ENCODE results near the gene PHKG2.
"Not testable (repeated sequence)": the region's sequence is repeated elsewhere in the genome, so short reads cannot be mapped to it uniquely, and the experiment has no call there.

Gene PHKG2, protein sequence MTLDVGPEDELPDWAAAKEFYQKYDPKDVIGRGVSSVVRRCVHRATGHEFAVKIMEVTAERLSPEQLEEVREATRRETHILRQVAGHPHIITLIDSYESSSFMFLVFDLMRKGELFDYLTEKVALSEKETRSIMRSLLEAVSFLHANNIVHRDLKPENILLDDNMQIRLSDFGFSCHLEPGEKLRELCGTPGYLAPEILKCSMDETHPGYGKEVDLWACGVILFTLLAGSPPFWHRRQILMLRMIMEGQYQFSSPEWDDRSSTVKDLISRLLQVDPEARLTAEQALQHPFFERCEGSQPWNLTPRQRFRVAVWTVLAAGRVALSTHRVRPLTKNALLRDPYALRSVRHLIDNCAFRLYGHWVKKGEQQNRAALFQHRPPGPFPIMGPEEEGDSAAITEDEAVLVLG

DNA sequence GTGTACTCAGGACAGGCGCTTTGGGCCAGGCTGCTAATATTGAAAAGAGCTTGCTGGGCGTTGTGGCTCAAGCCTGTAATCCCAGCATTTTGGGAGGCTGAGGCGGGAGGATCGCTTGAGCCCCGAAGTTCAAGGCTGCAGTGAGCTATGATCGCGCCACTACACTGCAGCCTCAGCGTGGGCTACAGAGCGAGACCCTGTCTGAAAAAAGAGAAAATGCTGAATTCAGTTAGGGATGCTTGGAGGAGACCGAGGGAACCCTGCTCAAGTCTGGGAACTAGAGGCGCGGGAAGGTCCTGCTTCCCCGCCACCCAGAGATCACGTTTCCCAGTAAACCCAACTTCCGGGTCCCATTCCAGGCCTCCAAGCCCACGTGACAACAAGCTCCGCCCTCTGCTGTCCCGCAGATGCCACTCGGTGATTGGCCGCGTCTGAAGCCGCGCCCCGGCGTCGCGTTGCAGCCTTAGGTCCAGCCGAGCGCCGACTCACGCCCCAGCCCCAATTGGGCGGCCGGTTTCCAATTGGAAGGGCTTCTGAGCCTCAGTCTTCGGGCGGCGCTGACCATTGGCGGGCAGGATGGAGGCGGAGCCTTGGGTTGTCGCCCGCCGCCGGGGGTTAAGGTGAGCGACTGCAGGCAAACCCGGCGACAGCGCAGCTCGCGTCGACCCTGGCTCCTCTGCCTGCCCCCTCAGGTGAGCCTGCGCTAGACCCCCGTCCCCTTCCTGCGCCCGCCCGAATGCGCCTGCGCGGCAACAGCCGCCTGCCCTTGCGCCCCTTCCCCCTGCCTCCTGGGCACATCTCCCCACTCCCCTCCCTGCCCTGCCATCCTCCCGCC lies at the start of gene PHKG2:
Gene PHKG2, plus strand, starts transcription at position 627 of the 835 bp plus-strand sequence. CDS start 396 bp downstream, outside the sequence.
- peak; percentile 99 for DNase-seq

DNA sequence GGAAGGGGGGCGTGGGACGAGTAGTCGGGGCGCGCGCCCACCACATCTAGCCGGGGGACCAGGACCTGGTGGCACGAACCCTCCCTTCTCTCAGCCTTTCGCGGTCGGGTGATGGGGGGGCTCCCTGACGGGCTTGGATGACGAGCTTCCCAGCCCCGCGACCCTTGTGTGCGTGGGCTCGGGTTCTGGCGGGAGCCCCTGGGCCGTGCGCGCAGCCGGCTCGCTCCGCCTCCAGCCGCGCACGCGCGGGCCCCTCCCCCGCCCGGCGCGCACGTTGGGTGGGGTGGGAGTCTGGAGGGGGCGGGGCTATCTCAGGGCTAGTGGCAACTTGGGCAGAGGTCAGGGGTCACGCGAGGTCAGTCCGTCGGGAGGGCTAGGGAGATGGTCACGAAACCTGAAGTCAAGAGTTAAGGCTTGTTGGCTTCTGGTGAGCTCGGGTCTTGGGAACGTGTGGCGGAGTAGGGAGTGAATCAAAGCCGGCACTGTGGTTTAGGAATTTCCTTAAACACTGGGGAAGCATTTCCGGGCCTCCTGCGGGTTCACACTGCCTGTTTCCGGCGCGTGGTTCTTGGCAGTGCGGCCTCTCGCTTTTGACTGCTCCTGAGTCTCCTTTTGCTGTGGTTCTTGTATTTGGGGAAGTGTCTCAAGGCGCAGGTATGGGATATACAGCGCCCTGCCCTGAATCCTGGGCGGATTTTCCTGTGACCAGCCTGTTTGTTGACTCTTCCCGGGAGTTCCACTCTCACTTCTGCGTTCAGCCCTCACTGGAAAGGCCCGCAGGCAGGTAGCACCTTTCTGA lies 49.2 kb upstream of the PHKG2 start, which contains the start of gene SRCAP:
Gene SRCAP, plus strand, starts transcription at position 356 of the 799 bp plus-strand sequence. CDS start 1,654 bp downstream, outside the sequence.
- peak; percentile 83 for DNase-seq

DNA sequence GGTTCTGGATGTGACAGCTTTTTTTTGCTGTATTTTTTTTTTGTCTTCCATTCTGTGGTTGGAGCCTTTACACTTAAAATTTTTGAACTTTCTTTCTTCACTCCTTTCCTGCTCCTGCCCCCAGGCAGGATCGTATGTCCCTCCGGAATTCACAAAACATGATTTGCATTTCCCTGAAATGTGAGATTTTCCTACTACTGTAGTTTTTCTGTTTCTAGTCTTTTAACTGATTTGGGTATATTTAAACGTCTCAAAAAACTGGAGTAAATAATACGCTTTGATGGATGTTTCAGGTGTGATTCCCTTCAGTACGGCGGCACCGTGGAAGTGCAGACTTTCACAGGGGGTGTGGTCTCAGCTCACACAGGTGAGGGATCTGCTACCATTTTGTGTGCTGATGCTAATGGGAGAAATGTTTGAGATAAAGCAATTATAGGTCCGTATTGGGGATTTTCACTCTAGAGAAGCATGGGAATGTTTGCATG lies 48.6 kb upstream of the PHKG2 start:
- no peak for DNase-seq

DNA sequence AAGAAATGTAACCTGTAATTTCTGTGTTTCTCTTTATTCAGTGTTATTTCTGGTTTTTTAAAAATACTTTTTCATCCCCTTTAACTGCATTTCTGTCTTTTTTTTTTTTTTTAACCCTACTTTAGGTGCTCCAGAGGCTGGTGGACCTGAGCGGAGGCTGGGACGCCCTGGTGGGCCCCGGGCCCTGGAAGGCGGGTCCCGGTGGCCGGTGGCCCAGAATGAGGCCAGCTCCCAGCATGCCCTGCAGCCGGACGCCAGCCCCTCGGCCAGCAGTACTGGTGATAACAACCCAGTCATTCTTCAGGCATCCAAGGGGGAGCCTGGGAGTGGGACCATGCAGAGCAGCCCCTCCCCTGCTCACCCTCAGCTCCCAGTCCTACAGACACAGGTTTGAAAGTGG lies 47.7 kb upstream of the PHKG2 start:
- no peak for DNase-seq

DNA sequence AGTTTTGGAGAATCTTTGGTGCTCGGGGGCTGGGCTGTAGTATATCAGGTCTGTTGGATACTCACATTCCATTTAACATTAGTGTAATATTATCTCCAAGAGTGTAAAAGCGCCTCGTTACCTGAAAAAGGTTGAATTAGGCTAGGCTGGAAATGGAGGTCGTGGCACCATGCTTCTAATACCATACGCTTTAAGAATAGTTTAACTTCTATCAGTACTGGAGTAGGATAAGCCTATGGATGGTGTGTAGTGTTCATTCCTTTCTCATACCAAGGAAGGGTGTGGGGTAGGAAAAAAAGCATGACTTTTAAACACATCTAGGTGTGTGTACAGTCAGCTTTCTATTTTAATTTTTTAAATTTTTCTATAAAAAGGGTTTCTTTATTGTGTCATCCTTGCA lies 47.3 kb upstream of the PHKG2 start:
- DNase-seq = no peak

DNA sequence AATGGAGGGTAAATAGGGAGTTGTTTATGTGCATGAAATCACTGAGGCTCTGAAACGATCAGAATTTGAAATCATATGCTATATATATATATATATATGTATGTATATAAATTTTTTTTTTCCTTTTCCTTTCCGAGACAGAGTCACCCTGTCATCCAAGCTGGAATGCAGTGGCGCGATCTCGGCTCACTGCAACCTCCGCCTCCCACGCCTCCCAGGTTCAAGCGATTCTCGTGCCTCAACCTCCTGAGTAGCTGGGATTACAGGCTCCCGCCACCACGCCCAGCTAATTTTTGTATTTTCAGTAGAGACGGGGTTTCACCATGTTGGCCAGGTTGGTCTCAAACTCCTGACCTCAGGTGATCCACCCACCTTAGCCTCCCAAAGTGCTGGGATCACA lies 45.2 kb upstream of the PHKG2 start:
- not testable (repeated sequence) for DNase-seq

DNA sequence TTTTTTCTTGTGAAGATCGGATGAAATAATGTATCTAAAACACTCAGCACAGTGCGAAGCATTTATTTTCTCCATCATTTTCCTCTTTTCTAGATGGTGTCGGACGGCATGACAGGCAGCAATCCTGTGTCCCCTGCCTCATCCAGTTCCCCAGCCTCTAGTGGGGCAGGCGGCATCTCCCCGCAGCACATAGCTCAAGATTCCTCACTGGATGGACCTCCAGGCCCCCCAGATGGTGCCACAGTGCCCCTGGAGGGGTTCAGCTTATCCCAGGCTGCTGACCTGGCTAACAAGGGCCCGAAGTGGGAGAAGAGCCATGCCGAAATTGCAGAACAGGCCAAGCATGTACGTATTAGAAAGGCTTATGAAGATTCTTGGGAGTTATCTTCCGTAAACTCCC lies 44.3 kb upstream of the PHKG2 start:
- no peak for DNase-seq

DNA sequence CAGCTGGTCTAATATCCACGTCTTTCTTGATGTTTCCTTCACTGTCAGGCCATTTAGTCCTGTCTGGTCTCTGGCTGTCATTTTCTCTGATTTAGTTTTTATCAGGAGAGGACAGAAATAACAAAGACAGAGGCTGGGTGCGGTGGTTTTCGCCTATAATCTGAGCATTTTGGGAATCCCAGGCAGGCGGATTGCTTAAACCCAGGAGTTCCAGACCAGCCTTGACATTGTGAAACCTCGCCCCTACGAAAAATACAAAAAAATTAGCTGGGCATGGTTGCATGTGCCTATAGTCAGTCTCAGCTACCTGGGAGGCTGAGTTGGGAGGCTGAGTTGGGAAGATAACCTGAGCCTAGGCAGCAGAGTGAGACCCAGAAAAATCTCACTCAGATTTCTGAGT lies 42.2 kb upstream of the PHKG2 start:
- no peak for DNase-seq

DNA sequence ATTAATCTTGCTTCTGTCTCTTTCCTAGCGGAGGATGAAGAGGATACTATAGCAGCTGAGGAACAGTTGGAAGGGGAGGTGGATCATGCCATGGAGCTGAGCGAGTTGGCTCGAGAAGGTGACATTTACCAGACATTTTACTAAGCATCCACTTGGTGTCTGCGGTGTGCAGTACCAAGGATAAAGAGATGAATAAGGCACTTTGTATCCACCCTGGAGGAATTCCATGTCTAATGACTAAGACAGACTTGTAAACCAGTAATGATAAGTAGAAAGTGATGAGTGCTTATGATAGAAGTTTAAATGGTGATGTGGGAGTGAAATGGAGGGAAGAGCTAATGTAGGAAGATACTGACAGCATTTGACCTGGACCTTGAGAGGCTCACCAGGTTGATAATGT lies 37.3 kb upstream of the PHKG2 start:
- no peak for DNase-seq

DNA sequence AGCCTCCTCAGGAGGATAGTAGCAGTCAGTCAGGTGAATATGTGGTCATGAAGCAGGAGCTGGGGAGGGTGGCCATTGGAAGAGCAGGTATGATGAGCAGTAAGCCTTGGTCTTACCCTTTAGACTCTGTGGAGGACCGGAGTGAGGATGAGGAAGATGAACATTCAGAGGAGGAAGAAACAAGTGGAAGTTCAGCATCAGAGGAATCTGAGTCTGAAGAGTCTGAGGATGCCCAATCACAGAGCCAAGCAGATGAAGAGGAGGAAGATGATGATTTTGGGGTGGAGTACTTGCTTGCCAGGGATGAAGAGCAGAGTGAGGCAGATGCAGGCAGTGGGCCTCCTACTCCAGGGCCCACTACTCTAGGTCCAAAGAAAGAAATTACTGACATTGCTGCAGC lies 36.5 kb upstream of the PHKG2 start:
- DNase-seq = no peak

DNA sequence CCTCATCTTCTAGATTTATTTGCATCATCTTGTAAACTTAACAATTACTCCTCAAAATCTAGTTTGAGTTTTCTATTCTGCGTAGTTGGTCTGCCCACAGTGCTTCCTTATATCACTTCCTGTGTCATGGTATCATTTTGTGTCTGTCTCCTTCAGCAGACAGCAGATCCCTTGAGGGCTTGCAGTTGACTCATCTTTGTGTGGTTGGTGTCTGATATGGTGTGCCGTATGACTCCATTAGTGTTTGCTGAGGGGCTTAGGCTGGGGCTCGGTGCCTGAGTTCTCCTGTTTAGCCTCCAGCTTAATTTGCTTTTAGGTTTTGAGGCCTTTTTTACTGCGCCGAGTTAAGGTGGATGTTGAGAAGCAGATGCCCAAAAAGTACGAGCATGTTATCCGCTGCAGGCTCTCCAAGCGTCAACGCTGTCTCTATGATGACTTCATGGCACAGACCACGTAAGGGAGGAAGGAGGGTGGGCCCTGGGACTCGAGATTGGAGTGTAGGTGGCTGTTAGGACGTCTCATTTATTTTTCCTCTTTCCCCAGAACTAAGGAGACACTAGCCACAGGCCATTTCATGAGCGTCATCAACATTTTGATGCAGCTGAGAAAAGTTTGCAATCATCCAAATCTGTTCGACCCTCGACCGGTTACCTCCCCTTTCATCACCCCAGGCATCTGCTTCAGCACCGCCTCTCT lies 32.3 kb upstream of the PHKG2 start:
- no peak for DNase-seq

DNA sequence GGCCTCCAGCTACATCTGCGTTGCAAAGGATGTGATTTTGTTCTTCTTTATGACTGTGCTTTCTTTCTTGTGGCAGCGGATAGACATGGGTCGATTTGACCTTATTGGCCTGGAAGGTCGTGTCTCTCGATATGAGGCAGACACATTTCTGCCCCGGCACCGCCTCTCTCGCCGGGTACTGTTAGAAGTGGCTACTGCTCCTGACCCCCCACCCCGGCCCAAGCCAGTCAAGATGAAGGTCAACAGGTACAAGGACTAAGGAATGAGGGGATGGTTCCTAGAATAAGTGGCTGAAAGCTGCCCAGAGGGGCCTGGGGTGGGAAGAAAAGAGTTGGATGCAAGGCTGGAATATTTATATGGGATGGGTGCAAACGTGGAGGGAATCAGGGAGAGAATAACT lies 28.1 kb upstream of the PHKG2 start:
- no peak for DNase-seq

DNA sequence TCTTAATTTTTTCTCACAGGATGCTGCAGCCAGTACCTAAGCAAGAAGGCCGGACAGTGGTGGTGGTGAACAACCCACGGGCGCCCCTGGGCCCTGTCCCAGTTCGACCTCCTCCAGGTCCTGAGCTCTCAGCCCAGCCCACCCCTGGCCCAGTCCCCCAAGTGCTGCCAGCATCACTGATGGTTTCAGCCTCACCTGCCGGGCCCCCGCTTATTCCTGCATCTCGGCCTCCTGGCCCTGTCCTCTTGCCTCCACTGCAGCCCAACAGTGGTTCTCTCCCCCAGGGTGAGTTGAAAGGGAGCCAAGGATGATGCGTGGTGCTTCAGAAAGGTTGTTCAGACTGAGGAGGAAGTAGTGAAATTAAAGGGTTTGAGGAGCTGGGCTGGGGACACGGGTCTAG lies 27.5 kb upstream of the PHKG2 start:
- peak; percentile 12 for DNase-seq

DNA sequence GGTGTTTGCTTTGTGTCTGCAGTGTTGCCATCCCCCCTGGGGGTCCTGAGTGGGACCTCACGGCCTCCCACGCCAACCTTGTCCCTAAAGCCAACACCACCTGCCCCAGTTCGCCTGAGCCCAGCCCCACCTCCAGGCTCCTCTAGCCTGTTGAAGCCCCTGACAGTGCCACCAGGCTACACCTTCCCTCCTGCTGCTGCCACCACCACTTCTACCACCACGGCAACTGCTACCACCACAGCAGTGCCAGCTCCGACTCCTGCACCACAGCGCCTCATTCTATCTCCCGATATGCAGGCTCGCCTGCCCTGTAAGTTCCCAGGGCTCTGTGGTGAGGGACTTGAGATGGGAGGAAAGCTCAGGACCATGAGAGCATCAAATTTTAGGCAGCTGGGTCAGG lies 27.1 kb upstream of the PHKG2 start:
- DNase-seq = no peak

DNA sequence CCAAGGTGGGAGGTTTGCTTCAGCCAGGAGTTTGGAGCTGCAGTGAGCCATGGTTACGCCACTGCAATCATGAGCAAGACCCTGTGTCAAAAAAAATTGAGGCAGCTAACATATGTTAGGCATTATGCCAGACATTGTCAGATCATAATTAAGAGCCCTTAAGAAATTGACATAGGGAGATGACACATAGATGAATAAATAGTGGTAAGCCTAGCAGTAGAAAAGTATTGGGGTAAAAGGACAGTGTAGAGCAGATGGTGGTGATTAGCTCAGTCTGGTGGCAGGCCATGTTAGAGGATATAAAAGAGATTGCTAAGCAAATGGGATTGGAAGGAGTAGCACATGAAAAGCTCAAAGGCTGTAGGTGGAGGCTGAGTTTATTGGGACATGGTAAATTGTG lies 26.6 kb upstream of the PHKG2 start:
- peak; percentile 73 for DNase-seq

DNA sequence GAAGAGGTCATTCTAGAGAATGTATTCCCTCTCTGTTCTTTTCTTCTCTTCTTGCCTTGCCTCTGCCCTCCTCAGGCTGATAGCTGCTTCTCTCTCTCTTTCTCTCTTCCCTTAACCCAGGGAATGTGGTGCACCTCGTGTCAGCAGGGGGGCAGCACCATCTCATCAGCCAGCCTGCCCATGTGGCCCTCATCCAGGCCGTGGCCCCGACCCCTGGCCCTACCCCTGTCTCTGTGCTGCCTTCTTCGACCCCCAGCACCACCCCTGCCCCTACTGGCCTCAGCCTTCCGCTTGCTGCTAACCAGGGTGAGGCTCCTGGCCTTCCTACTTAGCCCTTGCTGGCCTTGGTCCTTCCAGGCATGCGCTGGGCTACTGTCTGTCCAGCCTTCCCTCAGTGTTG lies 25.8 kb upstream of the PHKG2 start:
- DNase-seq = no peak

DNA sequence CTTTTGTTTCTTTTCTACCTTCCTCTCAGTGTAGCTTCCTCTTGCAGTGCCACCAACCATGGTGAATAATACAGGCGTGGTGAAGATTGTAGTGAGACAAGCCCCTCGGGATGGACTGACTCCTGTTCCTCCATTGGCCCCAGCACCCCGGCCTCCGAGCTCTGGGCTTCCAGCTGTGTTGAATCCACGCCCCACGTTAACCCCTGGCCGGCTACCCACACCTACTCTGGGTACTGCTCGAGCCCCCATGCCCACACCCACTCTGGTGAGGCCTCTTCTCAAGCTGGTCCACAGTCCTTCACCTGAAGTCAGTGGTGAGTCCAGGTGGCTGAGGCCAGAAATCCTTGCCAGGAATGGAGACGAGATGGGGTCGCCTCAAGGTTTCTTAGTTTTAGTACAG lies 25.3 kb upstream of the PHKG2 start:
- no peak for DNase-seq

DNA sequence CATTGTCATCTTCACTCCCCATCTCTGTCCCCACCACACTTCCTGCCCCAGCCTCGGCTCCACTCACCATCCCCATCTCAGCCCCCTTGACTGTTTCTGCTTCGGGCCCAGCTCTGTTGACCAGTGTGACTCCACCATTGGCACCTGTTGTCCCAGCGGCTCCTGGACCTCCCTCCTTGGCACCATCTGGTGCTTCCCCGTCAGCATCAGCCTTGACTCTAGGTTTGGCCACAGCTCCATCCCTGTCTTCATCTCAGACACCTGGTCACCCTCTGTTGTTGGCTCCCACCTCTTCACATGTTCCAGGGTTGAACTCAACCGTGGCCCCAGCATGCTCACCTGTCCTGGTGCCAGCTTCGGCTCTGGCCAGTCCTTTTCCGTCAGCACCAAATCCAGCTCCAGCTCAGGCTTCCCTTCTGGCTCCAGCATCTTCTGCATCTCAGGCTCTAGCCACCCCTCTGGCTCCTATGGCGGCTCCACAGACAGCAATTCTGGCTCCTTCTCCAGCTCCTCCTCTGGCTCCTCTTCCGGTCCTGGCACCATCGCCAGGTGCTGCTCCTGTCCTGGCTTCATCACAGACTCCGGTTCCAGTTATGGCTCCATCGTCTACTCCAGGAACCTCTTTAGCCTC lies 24.4 kb upstream of the PHKG2 start:
- no peak for DNase-seq

DNA sequence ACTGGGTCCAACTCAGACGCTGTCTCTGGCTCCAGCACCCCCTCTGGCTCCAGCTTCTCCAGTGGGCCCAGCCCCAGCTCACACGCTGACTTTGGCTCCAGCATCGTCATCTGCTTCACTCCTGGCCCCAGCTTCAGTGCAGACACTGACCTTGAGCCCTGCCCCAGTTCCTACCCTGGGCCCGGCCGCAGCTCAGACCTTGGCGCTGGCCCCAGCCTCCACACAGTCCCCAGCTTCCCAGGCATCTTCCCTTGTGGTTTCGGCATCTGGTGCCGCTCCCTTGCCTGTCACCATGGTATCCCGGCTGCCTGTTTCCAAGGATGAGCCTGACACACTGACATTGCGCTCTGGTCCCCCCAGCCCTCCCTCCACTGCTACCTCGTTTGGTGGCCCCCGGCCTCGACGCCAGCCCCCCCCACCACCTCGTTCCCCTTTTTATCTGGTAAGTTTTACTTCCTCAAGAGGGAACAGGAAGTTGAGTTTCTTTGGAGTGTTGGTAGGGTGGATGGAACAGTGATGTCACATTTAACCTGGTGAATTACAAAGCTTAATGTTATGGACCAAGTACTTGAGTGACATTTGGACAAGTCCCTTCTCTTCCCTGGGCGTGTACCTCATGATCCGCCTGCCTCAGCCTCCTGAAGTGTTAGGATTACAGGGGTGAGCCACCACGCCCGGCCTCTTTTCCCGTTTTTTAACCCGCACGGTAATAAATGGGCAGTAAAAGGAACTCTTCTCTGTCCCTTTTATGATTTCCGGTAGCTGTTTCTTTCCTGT lies 23.4 kb upstream of the PHKG2 start:
- no peak for DNase-seq

DNA sequence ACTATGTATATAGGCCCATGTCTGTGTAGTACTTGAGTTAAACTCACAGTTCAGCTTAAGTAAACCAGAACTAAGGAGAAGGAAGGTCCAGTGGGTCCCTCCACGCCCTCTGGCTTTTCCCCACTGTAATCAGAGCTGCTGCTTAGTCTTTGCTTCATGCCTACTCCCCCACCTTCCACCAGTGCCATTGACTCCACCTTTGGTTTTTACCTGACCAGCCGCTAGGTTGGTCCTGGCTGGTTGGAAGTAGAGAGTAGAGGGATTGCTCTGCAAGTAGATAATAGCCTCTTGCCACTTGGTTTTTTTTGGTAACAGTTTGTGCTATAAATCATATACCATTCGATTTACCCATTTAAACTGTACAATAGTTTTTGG lies 22.8 kb upstream of the PHKG2 start:
- DNase-seq = no peak

DNA sequence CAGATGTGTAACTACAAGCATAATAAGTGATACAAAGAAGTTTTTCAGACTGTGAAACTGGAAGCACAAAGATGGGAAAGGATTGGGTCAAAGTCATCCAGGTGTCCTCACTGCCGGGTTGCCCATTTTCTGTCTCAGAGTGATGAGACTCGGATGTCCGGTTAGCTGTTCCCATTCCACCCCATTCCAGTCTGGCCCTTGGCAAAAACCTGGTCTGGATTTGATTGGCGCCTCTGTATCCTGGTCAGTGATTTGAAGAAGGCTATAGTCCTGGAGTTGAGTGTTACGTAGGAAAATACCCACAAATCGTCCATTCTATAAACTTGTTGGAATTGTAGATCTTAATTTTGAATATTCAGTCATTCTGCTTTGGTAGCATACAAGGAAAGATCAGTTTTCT lies 19.9 kb upstream of the PHKG2 start:
- DNase-seq = no peak
